GM12892 (cell line): ENCODE results near the gene MYO3B.

Experiments used
- POLR2A ChIP-seq: IDR thresholded peaks from 2 replicates; pipeline ENCODE4 v1.6.1; 2011; ENCODE audit warnings: low read depth, low read length, control low read depth
- POLR2AphosphoS5 ChIP-seq: IDR thresholded peaks from 2 replicates; pipeline ENCODE4 v1.6.1; 2011; ENCODE audit warnings: low read depth, low read length, control low read depth

GRCh38 chr2:170156592-170156991 is 21.4 kb upstream of the MYO3B start:
- no peak for TF ChIP-seq POLR2A
- TF ChIP-seq POLR2AphosphoS5: no peak
